BJ (cell line): Measurements from ENCODE around the gene HOXB2. TPM values are rescaled to one million over a fixed set of nuclear protein-coding genes. Genes with fewer than 3 reads are reported as not detected.

ENCODE experiments used
- CTCF ChIA-PET: fragments of 350-600 bp; formaldehyde crosslinking; extraction: SDS; loops from one replicate; lab custom pipeline; 2021; ENCODE audit warnings: antibody characterized with exemption, inconsistent platforms; lab: Yijun Ruan, JAX
- POLR2A ChIA-PET: fragments of 300-600 bp; sonication (Branson Sonifier 250); formaldehyde crosslinking; extraction: SDS; loops from one replicate; lab custom pipeline; 2021; ENCODE audit warnings: antibody characterized with exemption; lab: Charles Lee
- DNase-seq: peaks from one replicate; pipeline ENCODE4 v3.0.0-alpha.2; 2011; ENCODE audit warnings: low read depth
- H3K27me3 ChIP-seq: 2 replicates; pipeline ENCODE4 v1.6.0; 2011; ENCODE audit warnings: low read length; ENCODE audit not compliant: control insufficient read depth, insufficient read depth
- H3K36me3 ChIP-seq: 2 replicates; pipeline ENCODE4 v1.5.1; 2011; ENCODE audit warnings: low read length; ENCODE audit not compliant: control insufficient read depth, insufficient read depth
- H3K4me3 ChIP-seq: 2 replicates; pipeline ENCODE4 v1.5.1; 2011; ENCODE audit warnings: low read depth, mild to moderate bottlenecking, control low read depth, low read length
- polyA plus RNA-seq: library from polyadenylated mRNA; depleted of rRNA; stranded (reverse); fragments of >200 nt; gene quantifications from 2 replicates; pipeline ENCODE4 v1.2.3, GENCODE V29; 2011
- TF ChIP-seq, protein P1 (sequence below): IDR thresholded peaks from 2 replicates; pipeline ENCODE4 v1.5.1; 2011; ENCODE audit warnings: low read depth, mild to moderate bottlenecking, control low read depth, inconsistent platforms, low read length, moderate library complexity; ENCODE audit not compliant: insufficient read depth

Gene HOXB2
- polyA plus RNA-seq, 1 experiment: 1.7 TPM

DNA sequence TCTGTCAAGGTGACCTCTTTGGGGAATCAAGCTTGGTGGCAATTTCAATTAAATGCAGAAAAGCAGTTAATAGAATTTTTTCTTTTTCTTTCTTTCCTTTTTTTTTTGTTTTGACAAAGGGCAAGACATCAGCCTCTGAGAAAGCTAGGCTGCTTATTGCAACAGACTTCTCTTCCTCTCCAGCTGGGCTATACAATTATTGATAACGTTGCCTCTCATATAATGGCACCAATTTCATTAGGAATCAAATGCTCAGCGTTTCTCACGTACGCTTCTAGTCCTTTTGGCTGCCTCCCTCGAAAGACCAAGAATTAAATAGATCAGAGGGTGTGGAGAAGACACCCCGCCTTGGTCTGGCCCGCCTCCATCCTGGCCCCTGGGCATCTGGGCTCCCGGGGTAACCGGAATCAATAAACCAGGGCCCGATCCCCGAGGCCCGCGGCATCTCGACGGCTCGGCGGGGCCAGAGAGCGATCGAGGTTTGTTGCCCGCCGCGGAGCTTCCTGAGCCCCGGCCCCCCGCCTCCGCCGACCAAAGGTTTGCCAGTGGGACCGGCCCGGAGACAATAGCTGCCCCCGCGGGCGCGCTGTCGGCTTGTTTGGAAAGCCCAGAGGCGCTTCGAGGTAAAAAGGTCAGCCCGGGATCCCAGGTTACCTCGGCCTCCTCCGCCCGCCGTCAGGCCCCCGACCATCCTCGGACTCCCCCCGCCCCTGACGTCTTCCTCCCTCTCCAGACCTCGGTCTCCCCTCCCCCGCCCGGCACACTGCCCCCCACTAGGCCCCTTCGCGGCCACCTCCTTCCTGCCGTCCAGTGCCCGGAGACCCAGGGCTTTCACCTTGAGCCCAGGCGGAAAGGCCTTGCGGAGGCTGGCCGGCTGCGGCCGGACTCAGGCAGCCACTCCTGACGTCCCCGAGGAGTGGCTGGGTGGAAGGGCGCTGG lies 18.0 kb downstream of the HOXB2 start:
- Histone ChIP-seq H3K27me3 (peaks cover 42% of the 10 kb centered on the region), H3K36me3 (no peaks in the 10 kb centered on the region), H3K4me3 (no peak overlapping the region)
- TF ChIP-seq, protein P1, sequence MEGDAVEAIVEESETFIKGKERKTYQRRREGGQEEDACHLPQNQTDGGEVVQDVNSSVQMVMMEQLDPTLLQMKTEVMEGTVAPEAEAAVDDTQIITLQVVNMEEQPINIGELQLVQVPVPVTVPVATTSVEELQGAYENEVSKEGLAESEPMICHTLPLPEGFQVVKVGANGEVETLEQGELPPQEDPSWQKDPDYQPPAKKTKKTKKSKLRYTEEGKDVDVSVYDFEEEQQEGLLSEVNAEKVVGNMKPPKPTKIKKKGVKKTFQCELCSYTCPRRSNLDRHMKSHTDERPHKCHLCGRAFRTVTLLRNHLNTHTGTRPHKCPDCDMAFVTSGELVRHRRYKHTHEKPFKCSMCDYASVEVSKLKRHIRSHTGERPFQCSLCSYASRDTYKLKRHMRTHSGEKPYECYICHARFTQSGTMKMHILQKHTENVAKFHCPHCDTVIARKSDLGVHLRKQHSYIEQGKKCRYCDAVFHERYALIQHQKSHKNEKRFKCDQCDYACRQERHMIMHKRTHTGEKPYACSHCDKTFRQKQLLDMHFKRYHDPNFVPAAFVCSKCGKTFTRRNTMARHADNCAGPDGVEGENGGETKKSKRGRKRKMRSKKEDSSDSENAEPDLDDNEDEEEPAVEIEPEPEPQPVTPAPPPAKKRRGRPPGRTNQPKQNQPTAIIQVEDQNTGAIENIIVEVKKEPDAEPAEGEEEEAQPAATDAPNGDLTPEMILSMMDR: no peak
- DNase-seq: no peak
- ChIA-PET POLR2A (no interaction called here), CTCF (interaction anchor here (0.6 to 1.5 kb wide), 2 partner anchors 42 to 51 kb away, joined by 4 read pairs; no protein-coding TSS in a partner anchor)

DNA sequence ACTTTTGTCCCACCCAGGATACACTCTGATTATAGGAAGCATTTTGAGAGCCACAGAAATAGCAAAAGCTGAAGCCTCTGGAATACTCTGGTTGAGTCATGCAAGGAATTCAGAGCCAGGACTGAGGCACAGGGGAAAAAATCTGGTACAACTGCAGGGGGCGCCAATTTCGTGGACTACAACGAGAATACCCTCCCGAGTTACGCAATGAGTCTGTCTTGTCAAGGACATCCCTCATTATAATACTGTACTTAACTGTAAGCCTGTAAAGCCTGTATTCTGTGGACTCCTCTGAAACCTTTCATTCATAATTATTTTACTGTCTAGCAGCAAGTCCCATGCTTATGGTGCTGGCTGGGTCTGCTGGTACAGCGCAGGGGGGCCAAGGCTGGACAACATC lies 21.9 kb downstream of the HOXB2 start:
- DNase-seq: no peak
- Histone ChIP-seq H3K27me3 (peaks cover 18% of the 10 kb centered on the region), H3K4me3 (no peak overlapping the region), H3K36me3 (no peaks in the 10 kb centered on the region)
- TF ChIP-seq, protein P1: no peak
- POLR2A ChIA-PET: no interaction called here
- CTCF ChIA-PET: interaction anchor here (0.6 to 2.4 kb wide), 2 partner anchors 15 to 19 kb away, joined by 3 to 8 read pairs; no protein-coding TSS in a partner anchor

DNA sequence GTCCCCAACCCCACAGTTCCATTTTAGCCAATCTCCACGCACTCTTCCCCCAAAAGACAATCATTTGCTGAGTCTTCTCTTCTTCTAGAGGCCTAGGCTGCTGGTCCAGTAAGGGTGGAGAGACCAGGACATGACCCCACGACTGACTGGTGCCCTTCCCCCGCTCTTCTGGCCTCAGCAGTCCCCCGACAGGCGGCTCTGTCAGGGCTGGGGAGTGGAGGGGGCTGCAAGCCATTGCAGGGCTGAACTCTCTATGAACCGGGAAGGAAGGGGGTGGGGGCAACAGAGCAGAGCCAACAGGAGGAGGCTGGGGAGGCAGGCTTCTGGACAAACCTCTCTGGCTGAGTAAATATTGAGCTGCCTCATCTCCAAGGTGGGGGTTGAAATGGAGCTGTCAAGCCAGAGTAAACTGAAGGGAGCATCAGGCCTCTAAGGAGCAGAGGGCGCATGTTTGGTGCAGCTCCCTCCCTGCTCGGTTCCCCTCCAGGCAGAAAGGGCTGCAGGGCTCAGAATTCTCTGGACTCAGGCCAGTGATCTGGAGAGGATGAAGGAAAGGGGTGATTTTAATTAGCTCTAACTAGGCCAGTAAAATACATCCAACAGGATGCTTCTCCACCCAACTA lies 22.8 kb downstream of the HOXB2 start:
- H3K27me3 ChIP-seq: peaks cover 18% of the 10 kb centered on the region
- TF ChIP-seq, protein P1: no peak
- no peak overlapping the region for H3K4me3 ChIP-seq
- no peak for DNase-seq
- POLR2A ChIA-PET: no interaction called here
- H3K36me3 ChIP-seq: no peaks in the 10 kb centered on the region
- CTCF ChIA-PET: interaction anchor here (0.6 to 2.4 kb wide), 3 partner anchors 14 to 273 kb away, joined by 3 to 8 read pairs (median 3); no protein-coding TSS in a partner anchor

DNA sequence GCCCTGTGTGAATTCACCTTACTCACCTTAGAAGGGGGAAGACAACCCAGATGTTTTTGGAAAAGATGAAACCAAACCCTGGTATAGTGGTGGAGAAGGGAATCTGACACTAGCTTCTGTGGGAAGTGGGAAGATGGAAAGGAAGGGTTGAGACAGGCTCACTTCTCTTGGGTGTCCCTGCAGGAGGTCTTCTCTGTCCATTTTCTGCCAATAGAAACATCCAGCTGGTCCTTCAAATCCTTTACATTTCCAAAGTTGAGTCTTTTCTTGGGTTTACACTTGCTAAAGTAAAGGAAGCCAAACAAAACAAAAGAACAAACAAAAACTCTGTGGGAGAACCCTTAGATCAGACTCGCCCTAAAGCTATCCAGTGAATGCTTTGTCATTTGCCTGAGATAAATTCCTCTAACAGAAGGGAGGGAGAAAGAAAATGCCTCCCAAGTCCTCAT lies 24.3 kb downstream of the HOXB2 start:
- ChIA-PET POLR2A (no interaction called here), CTCF (interaction anchor here (0.6 to 1.1 kb wide), 2 partner anchors 28 to 255 kb away, joined by 3 read pairs; no protein-coding TSS in a partner anchor)
- no peak for DNase-seq
- TF ChIP-seq, protein P1: no peak
- H3K36me3 ChIP-seq: no peaks in the 10 kb centered on the region
- H3K27me3 ChIP-seq: peaks cover 15% of the 10 kb centered on the region
- no peak overlapping the region for H3K4me3 ChIP-seq

DNA sequence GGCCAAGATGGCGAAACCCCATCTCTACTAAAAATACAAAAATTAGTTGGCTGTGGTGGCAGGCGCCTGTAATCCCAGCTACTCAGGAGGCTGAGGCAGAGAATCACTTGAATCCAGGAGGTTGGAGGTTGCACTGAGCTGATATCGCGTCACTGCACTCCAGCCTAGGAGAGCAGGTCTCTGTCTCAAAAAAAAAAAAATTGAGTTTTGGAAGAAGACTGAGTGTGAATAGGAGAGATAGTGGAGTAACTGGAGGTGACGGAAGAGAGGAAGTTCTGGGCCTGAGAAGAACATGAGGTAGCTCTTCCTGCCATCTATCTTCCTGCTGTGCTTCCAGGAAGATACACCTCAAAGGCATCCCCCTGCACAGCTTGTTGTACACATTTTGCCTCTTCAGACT lies 25.5 kb downstream of the HOXB2 start:
- TF ChIP-seq, protein P1: no peak
- no peak for DNase-seq
- H3K36me3 ChIP-seq: no peaks in the 10 kb centered on the region
- CTCF ChIA-PET: interaction anchor here (0.6 kb wide), 1 partner anchor 633 kb away, joined by 4 read pairs; no protein-coding TSS in a partner anchor
- POLR2A ChIA-PET: no interaction called here
- H3K27me3 ChIP-seq: peaks cover 16% of the 10 kb centered on the region
- no peak overlapping the region for H3K4me3 ChIP-seq
